ENCODE measurements around the gene TMEM50A.
"Not testable (repeated sequence)": the region's sequence is repeated elsewhere in the genome, so short reads cannot be mapped to it uniquely, and the experiment has no call there.

DNA sequence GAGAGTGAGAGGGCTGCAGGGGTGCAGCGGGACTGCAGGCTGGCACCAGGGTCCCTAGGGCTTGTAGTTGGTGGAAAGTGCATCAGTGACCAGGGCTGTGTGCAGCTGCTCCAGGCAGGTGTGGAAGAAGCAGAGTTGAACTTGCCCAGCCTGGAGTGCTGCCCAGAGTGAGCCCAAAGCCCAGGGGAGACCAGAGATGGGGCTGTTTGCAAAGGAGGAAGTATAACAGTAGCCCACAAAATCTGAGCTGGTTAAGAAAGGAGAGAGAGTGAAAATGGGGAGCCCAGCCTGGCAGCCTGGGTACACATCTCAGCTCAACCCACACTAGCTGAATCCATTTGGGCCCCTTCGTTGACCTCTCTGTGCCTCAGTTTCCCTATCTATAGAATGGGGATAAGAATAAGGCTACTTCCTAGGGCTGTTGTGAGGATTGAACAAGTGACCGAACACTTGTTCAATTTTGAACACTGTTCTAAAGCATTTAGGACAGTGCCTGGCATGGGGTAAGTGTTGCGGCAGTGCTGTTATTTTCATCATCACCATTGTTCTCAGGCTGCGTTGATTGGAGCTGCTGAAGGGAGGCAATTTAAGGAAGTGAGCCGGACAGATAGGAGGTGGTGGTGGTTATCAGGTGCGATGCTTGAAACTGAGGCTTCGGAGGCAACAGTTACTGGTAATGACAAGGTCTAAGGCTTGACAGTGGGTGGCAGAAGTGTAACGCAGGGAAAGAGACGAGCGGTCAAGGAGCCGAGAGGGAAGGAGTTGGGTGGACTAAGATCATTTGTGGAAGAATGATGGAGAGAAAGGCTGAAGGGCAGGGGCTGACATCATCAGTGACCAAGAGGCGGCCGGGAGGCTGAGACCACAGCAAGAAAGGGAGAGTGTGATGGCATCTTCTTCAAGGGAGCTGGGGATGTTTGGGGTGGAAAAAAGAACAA, 43.0 kb upstream of the TMEM50A start:
- TF ChIP-seq CTCF (tag by site-specific recombination; IDR thresholded peaks at IDR 0.05); ZNF10 (tag by site-specific recombination; IDR thresholded peaks at IDR 0.05); ZNF777 (tag by site-specific recombination; IDR thresholded peaks at IDR 0.05; ENCODE audit: borderline replicate concordance); ZNF24 (tag by site-specific recombination; IDR thresholded peaks at IDR 0.05); ZNF133 (tag by site-specific recombination; IDR thresholded peaks at IDR 0.05); ZNF776 (tag by site-specific recombination; IDR thresholded peaks at IDR 0.05; ENCODE audit: borderline replicate concordance): not testable (repeated sequence)
- TF ChIP-seq, protein P1, sequence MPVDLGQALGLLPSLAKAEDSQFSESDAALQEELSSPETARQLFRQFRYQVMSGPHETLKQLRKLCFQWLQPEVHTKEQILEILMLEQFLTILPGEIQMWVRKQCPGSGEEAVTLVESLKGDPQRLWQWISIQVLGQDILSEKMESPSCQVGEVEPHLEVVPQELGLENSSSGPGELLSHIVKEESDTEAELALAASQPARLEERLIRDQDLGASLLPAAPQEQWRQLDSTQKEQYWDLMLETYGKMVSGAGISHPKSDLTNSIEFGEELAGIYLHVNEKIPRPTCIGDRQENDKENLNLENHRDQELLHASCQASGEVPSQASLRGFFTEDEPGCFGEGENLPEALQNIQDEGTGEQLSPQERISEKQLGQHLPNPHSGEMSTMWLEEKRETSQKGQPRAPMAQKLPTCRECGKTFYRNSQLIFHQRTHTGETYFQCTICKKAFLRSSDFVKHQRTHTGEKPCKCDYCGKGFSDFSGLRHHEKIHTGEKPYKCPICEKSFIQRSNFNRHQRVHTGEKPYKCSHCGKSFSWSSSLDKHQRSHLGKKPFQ (tag by site-specific recombination; IDR thresholded peaks at IDR 0.05) = not testable (repeated sequence)
